ENCODE results near the gene RWDD1. TPM values are rescaled to one million over a fixed set of nuclear protein-coding genes. Genes with fewer than 3 reads are reported as not detected.

RWDD1 gene
- total and polyA plus RNA-seq, 2 donors (not counting 1 experiment from before 2014, with no cell fraction given), result 22.8 to 60.3 TPM

GRCh38 chr6:116611056-116611455, 39.8 kb downstream of the RWDD1 start:
- H3K36me3 ChIP-seq (ENCODE audit: control insufficient read depth, insufficient read depth, low read length), result no peaks in the 10 kb centered on the region
- no peaks in the 10 kb centered on the region for H3K9me3 ChIP-seq (ENCODE audit: control insufficient read depth, insufficient read depth, low read depth, low read length)
- no peak for DNase-seq (ENCODE audit: low read depth in 2 of 2)
- no peaks in the 10 kb centered on the region for H3K27me3 ChIP-seq (ENCODE audit: control insufficient read depth, insufficient read depth, low read length)
- H3K4me2 ChIP-seq (ENCODE audit: extremely low read depth, insufficient read depth, low read length), result no peak overlapping the region
- no peaks in the 10 kb centered on the region for H4K20me1 ChIP-seq (ENCODE audit: control insufficient read depth, extremely low read depth, insufficient read depth, low read length)
- H2AFZ ChIP-seq (ENCODE audit: low read length), result no peak overlapping the region
- no peak overlapping the region for H3K27ac ChIP-seq (ENCODE audit: insufficient read depth, low read length)
- no peak overlapping the region for H3K9ac ChIP-seq (ENCODE audit: insufficient read depth, low read length)
- H3K4me3 ChIP-seq (replicated peaks in 1 of 4; ENCODE audit: control extremely low read depth in 1 of 4, insufficient read depth in 1 of 4, low read depth in 3 of 4, low read length in 4 of 4), result no peak overlapping the region
- no peaks in the 10 kb centered on the region for H3K79me2 ChIP-seq (ENCODE audit: control insufficient read depth, insufficient read depth, low read length)
- H3K4me1 ChIP-seq (ENCODE audit: control insufficient read depth, extremely low read depth, insufficient read depth, low read length), result no peaks in the 10 kb centered on the region
- TF ChIP-seq EZH2 (IDR thresholded peaks at IDR 0.05; ENCODE audit: low read length, missing control alignments) (no peak), CTCF (conservative IDR thresholded peaks at IDR 0.05 in 1 of 2, IDR thresholded peaks at IDR 0.05 in 1 of 2; ENCODE audit: low read depth in 1 of 2, low read length in 2 of 2) (no peak)

GRCh38 chr6:116615937-116616736, 44.8 kb downstream of the RWDD1 start, which contains the start of gene RSPH4A:
Gene RSPH4A (plus strand): TSS chr6:116616479. CDS start chr6:116616624, 145 bp downstream.
- H3K27ac ChIP-seq (ENCODE audit: insufficient read depth, low read length), result peak within 1 kb of the TSS; percentile 20
- H3K9me3 ChIP-seq (ENCODE audit: control insufficient read depth, insufficient read depth, low read depth, low read length), result no peaks in the 10 kb centered on the region
- peak within 1 kb of the TSS; percentile 78 for H3K4me2 ChIP-seq (ENCODE audit: extremely low read depth, insufficient read depth, low read length)

GRCh38 chr6:116616737-116617053, 45.4 kb downstream of the RWDD1 start:
- Histone ChIP-seq H3K4me1 (ENCODE audit: control insufficient read depth, extremely low read depth, insufficient read depth, low read length) (no peaks in the 10 kb centered on the region), H3K4me2 (ENCODE audit: extremely low read depth, insufficient read depth, low read length) (peak overlapping the region; percentile 77), H3K36me3 (ENCODE audit: control insufficient read depth, insufficient read depth, low read length) (no peaks in the 10 kb centered on the region), H3K27me3 (ENCODE audit: control insufficient read depth, insufficient read depth, low read length) (no peaks in the 10 kb centered on the region), H3K9ac (ENCODE audit: insufficient read depth, low read length) (peak overlapping the region; percentile 33), H3K27ac (ENCODE audit: insufficient read depth, low read length) (peak overlapping the region; percentile 20), H2AFZ (ENCODE audit: low read length) (peak overlapping the region; percentile 49), H3K79me2 (ENCODE audit: control insufficient read depth, insufficient read depth, low read length) (no peaks in the 10 kb centered on the region), H3K9me3 (ENCODE audit: control insufficient read depth, insufficient read depth, low read depth, low read length) (no peaks in the 10 kb centered on the region), H3K4me3 (replicated peaks in 1 of 4; ENCODE audit: control extremely low read depth in 1 of 4, insufficient read depth in 1 of 4, low read depth in 3 of 4, low read length in 4 of 4) (peak overlapping the region; percentile 46 to 86 (median 60)), H4K20me1 (ENCODE audit: control insufficient read depth, extremely low read depth, insufficient read depth, low read length) (no peaks in the 10 kb centered on the region)
- no peak for TF ChIP-seq CTCF (conservative IDR thresholded peaks at IDR 0.05 in 1 of 2, IDR thresholded peaks at IDR 0.05 in 1 of 2; ENCODE audit: low read depth in 1 of 2, low read length in 2 of 2)
- no peak for TF ChIP-seq EZH2 (IDR thresholded peaks at IDR 0.05; ENCODE audit: low read length, missing control alignments)
- peak in 1 of 2 donors; percentile 6 for DNase-seq (ENCODE audit: low read depth in 2 of 2)

More at GRCh38 chr6:116615937-116616736, 44.8 kb downstream of the RWDD1 start, which contains the start of gene RSPH4A:
- H4K20me1 ChIP-seq (ENCODE audit: control insufficient read depth, extremely low read depth, insufficient read depth, low read length), result no peaks in the 10 kb centered on the region
- H3K9ac ChIP-seq (ENCODE audit: insufficient read depth, low read length), result peak within 1 kb of the TSS; percentile 51
- H3K4me1 ChIP-seq (ENCODE audit: control insufficient read depth, extremely low read depth, insufficient read depth, low read length), result no peaks in the 10 kb centered on the region
- peak; percentile 94 to 96 for DNase-seq (ENCODE audit: low read depth in 2 of 2)
- TF ChIP-seq EZH2 (IDR thresholded peaks at IDR 0.05; ENCODE audit: low read length, missing control alignments) (no peak), CTCF (conservative IDR thresholded peaks at IDR 0.05 in 1 of 2, IDR thresholded peaks at IDR 0.05 in 1 of 2; ENCODE audit: low read depth in 1 of 2, low read length in 2 of 2) (no peak)
- no peaks in the 10 kb centered on the region for H3K27me3 ChIP-seq (ENCODE audit: control insufficient read depth, insufficient read depth, low read length)
- H2AFZ ChIP-seq (ENCODE audit: low read length), result peak within 1 kb of the TSS; percentile 97
- no peaks in the 10 kb centered on the region for H3K36me3 ChIP-seq (ENCODE audit: control insufficient read depth, insufficient read depth, low read length)
- H3K4me3 ChIP-seq (replicated peaks in 1 of 4; ENCODE audit: control extremely low read depth in 1 of 4, insufficient read depth in 1 of 4, low read depth in 3 of 4, low read length in 4 of 4), result peak within 1 kb of the TSS; percentile 46 to 86 (median 70)
- H3K79me2 ChIP-seq (ENCODE audit: control insufficient read depth, insufficient read depth, low read length), result no peaks in the 10 kb centered on the region
